HepG2 (cell line): ENCODE results near the gene HSD17B11. TPM values are rescaled to one million over a fixed set of nuclear protein-coding genes. Genes with fewer than 3 reads are reported as not detected.

Experiments
- ATAC-seq: fragments of 200-7000 bp; cut with Tn5 transposase; 3 replicates; pipeline ENCODE4 v1.9.1; 2020; ENCODE audit warnings: mild to moderate bottlenecking, moderate library complexity
- BruUV-seq: library from RNA; stranded (reverse); fragments of 400-500 nt; replicated peaks from 2 replicates; lab custom pipeline; 2021; lab: Mats Ljungman, UMichigan
- CTCF ChIA-PET: fragments of 300-600 bp; formaldehyde crosslinking; extraction: SDS; loops from one replicate; lab custom pipeline; 2021; ENCODE audit warnings: low total read pairs, inconsistent platforms, low intra/inter-chr PET ratio; lab: Yijun Ruan, JAX
- POLR2A ChIA-PET: fragments of 350-600 bp; sonication (Branson Sonifier 250); formaldehyde crosslinking; loops from one replicate; lab custom pipeline; 2020; ENCODE audit warnings: antibody characterized with exemption, inconsistent platforms; lab: Yijun Ruan, JAX
- DNase-seq: peaks from one replicate; pipeline ENCODE4 v3.0.0-alpha.2; 2015; ENCODE audit warnings: low spot score
- FAIRE-seq: peaks from 3 replicates; lab custom pipeline; 2011; peaks lifted over from hg19 to GRCh38; lab: Jason Lieb, UNC
- H2AFZ ChIP-seq: one replicate; pipeline ENCODE4 v1.6.1; 2011; ENCODE audit warnings: low read length, inconsistent platforms
- H3K27ac ChIP-seq: fragments of 300-600 bp; 3 replicates; pipeline ENCODE4 v1.8.0; 2011; ENCODE audit warnings: mixed run types, mild to moderate bottlenecking, mixed read lengths, low read length, inconsistent platforms; ENCODE audit not compliant: insufficient read depth; ENCODE audit errors: extremely low read length
- H3K27me3 ChIP-seq, 2 experiments: fragments of 200-600 bp in 1 of 2; 2 replicates in 1 of 2; 3 replicates in 1 of 2; pipeline versions ENCODE4 v1.6.0 to v1.8.0; 2011; ENCODE audit warnings: low read length in 2 of 2, mild to moderate bottlenecking in 2 of 2, moderate library complexity in 2 of 2, inconsistent platforms in 1 of 2; ENCODE audit not compliant: insufficient read depth in 2 of 2, control insufficient read depth in 1 of 2
- H3K36me3 ChIP-seq, 2 experiments: fragments of 200-600 bp in 1 of 2; replicated peaks in 1 of 2; 2 replicates in 1 of 2; 3 replicates in 1 of 2; pipeline versions ENCODE4 v1.5.1 to v1.8.0; 2011; ENCODE audit warnings: low read length in 2 of 2, inconsistent platforms in 1 of 2; ENCODE audit not compliant: insufficient read depth in 2 of 2, control insufficient read depth in 1 of 2
- H3K4me1 ChIP-seq: 2 replicates; pipeline ENCODE4 v1.5.1; 2012; ENCODE audit warnings: low read length, inconsistent platforms; ENCODE audit not compliant: insufficient read depth
- H3K4me2 ChIP-seq: 2 replicates; pipeline ENCODE4 v1.6.0; 2011; ENCODE audit warnings: low read depth, low read length, inconsistent platforms
- H3K4me3 ChIP-seq, 3 experiments: fragments of 200-600 bp in 1 of 3; sonication (generic), shearing (Covaris generic) in 1 of 3; replicated peaks in 1 of 3; 2 replicates each; pipeline ENCODE4 v1.5.1; 2011 to 2016; ENCODE audit warnings: low read length in 3 of 3, inconsistent platforms in 2 of 3, low read depth in 2 of 3, mild to moderate bottlenecking in 2 of 3, control low read depth in 1 of 3, mixed read lengths in 1 of 3; ENCODE audit not compliant: insufficient read depth in 1 of 3
- H3K79me2 ChIP-seq: one replicate; pipeline ENCODE4 v1.6.1; 2011; ENCODE audit warnings: low read length, inconsistent platforms; ENCODE audit not compliant: insufficient read depth
- H3K9ac ChIP-seq: 2 replicates; pipeline ENCODE4 v1.6.0; 2011; ENCODE audit warnings: mild to moderate bottlenecking, low read depth, low read length, inconsistent platforms; ENCODE audit not compliant: insufficient read depth
- H3K9me3 ChIP-seq: 2 replicates; pipeline ENCODE4 v1.5.1; 2012; ENCODE audit warnings: mild to moderate bottlenecking, low read length
- H4K20me1 ChIP-seq: 2 replicates; pipeline ENCODE4 v1.6.0; 2011; ENCODE audit warnings: inconsistent platforms, mild to moderate bottlenecking, low read length, moderate library complexity; ENCODE audit not compliant: insufficient read depth
- ELF3 ChIP-seq: IDR thresholded peaks from 2 replicates; pipeline ENCODE4 v1.6.1; 2016; ENCODE audit warnings: missing genetic modification reagents, missing compliant biosample characterization
- EZH2 ChIP-seq: conservative IDR thresholded peaks from 2 replicates; pipeline ENCODE4 v1.6.1; 2012; ENCODE audit warnings: mild to moderate bottlenecking, low read depth, low read length, moderate library complexity
- KLF13 ChIP-seq: sonication (generic); formaldehyde crosslinking; IDR thresholded peaks from 2 replicates; pipeline ENCODE4 v1.4.0; 2020; ENCODE audit warnings: mild to moderate bottlenecking, missing genetic modification reagents
- LCORL ChIP-seq, 2 experiments: fragments of 450-650 bp in 1 of 2; sonication (generic) in 1 of 2; formaldehyde crosslinking in 1 of 2; IDR thresholded peaks; 2 replicates each; pipeline versions ENCODE4 v1.5.0 to v1.6.1; 2017 to 2020; ENCODE audit warnings: antibody characterized with exemption in 1 of 2, missing genetic modification reagents in 1 of 2
- MIER2 ChIP-seq: IDR thresholded peaks from 2 replicates; pipeline ENCODE4 v1.6.1; 2016; ENCODE audit warnings: missing biosample characterization, missing genetic modification reagents
- MTERF4 ChIP-seq: sonication (generic); formaldehyde crosslinking; IDR thresholded peaks from 2 replicates; pipeline ENCODE4 v1.8.0; 2023; ENCODE audit warnings: mild to moderate bottlenecking, missing genetic modification reagents
- USF2 ChIP-seq, 2 experiments: sonication (generic) in 1 of 2; formaldehyde crosslinking in 1 of 2; IDR thresholded peaks; 2 replicates each; pipeline versions ENCODE4 v1.5.1 to v1.6.1; 2011 to 2020; ENCODE audit warnings: borderline replicate concordance in 1 of 2, low read depth in 1 of 2, low read length in 1 of 2, mild to moderate bottlenecking in 1 of 2, missing genetic modification reagents in 1 of 2, moderate library complexity in 1 of 2
- ZNF30 ChIP-seq: sonication (generic); formaldehyde crosslinking; IDR thresholded peaks from 2 replicates; pipeline ENCODE4 v1.5.0; 2020; ENCODE audit warnings: mild to moderate bottlenecking, missing genetic modification reagents
- ZNF547 ChIP-seq: sonication (generic); formaldehyde crosslinking; IDR thresholded peaks from 2 replicates; pipeline ENCODE4 v1.5.1; 2020; ENCODE audit warnings: mild to moderate bottlenecking, missing genetic modification reagents
- ZNF703 ChIP-seq: sonication (generic); formaldehyde crosslinking; IDR thresholded peaks from 2 replicates; pipeline ENCODE4 v1.5.1; 2020; ENCODE audit warnings: missing genetic modification reagents, mild to moderate bottlenecking, moderate library complexity, borderline replicate concordance
- ZSCAN22 ChIP-seq: sonication (generic); formaldehyde crosslinking; IDR thresholded peaks from 2 replicates; pipeline ENCODE4 v1.4.0; 2020; ENCODE audit warnings: mild to moderate bottlenecking, missing genetic modification reagents
- WGBS: methylation state at CpG from one replicate; pipeline ENCODE4 v1.1.6; 2017; ENCODE audit warnings: low lambda C conversion rate; 5-methylcytosine and 5-hydroxymethylcytosine counted together
- in situ Hi-C: cut with HindIII; loops from 2 replicates; pipeline ENCODE4 v1.10.0; 2017; ENCODE audit warnings: low pct_unique_long_range_greater_than_20kb; ENCODE audit not compliant: extremely low pct_ligation_motif_present
- intact Hi-C: fragments of 100-400 bp; cut with micrococcal nuclease; formaldehyde crosslinking; loops from one replicate; pipeline ENCODE4 v1.10.0; 2022; ENCODE audit not compliant: unreplicated experiment
- polyA plus RNA-seq, 8 experiments: library from polyadenylated mRNA; depleted of rRNA in 3 of 8; stranded (reverse) in 7 of 8; unstranded in 1 of 8; fragments of >200 nt; fragmentation: Illumina TruSeq in 4 of 8; extraction: Trizol in 4 of 8; gene quantifications; 2 replicates each; pipeline versions ENCODE4 v1.2.1 to v1.2.3, GENCODE V29; 2011 to 2016; ENCODE audit warnings: low read depth in 4 of 8, missing spikeins in 1 of 8, mixed read lengths in 1 of 8; ENCODE audit not compliant: insufficient read depth in 1 of 8
- total RNA-seq, 5 experiments: library from RNA; depleted of rRNA; stranded (reverse); fragments of >200 nt; fragmentation: Illumina TruSeq; extraction: Trizol; gene quantifications; 2 replicates each; pipeline ENCODE4 v1.2.3, GENCODE V29; 2016; ENCODE audit warnings: low read depth in 1 of 5
- TF ChIP-seq, protein P1 (sequence below): sonication (generic); formaldehyde crosslinking; IDR thresholded peaks from 2 replicates; pipeline ENCODE4 v1.9.0; 2021; ENCODE audit warnings: missing genetic modification reagents, mild to moderate bottlenecking, borderline replicate concordance

HSD17B11 gene
- total and polyA plus RNA-seq, 2 of the 13 experiments (the other 11 are each of a cell fraction or from before 2014, with no cell fraction given), result 121 to 158 TPM

DNA sequence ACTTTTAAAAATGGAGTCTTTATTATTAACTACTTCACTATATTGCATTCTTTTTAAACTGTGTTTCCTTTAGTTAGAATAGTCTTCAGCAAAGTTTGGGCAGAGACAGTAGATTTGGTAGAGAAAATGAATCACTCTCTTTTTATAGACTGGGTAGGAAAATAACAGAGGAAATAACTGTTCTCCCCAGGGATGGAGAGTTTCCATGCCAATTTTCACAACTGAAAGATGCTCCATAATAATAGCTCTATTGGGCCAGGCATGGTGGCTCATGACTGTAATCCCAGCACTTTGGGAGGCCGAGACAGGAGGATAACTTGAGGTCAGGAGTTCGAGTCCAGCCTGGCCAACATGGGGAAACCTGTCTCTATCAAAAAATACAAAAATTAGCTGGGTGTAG lies 81.4 kb downstream of the HSD17B11 start (continued):
- TF ChIP-seq MTERF4 (CRISPR knock-in tag), result no peak
- no peak for TF ChIP-seq KLF13
- TF ChIP-seq ZNF30 (CRISPR knock-in tag), result no peak

DNA sequence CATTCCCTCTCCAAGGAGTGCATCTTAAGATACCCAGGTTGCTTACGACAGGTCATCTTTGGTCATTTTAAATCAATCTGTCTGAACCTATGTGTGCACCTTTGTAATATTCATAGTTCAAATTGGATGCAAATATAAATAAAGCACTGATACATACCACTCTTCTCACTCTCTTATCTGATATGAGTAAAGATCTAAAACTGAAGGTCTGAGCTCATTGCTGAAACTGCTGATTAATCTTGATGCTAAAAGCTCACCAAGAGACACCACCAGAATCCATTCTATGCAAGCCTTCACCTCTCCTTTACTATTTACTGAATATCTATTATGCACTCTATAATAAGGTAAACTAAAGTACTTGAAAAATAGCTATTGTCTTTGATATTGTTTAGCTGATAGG lies 84.9 kb downstream of the HSD17B11 start:
- intact Hi-C loops (no loop called here), in situ Hi-C loops (no loop called here)
- WGBS, result 100% methylated on average over 1 of the region's 1 CpG
- DNase-seq, result no peak
- Histone ChIP-seq H3K4me1 (peaks cover 6% of the 10 kb centered on the region; the same call in 1 of the 2 replicates), H2AFZ (no peak overlapping the region), H3K4me3 (no peak overlapping the region), H3K4me2 (no peak overlapping the region), H3K9me3 (no peaks in the 10 kb centered on the region), H3K79me2 (no peaks in the 10 kb centered on the region), H3K27me3 (no peaks in the 10 kb centered on the region), H3K9ac (no peak overlapping the region), H3K36me3 (no peaks in the 10 kb centered on the region), H3K27ac (no peak overlapping the region), H4K20me1 (no peaks in the 10 kb centered on the region)
- POLR2A ChIA-PET, result no interaction called here
- TF ChIP-seq EZH2 (no peak), ZSCAN22 (CRISPR knock-in tag) (no peak)
- CTCF ChIA-PET, result no interaction called here
- no peak for ATAC-seq
- BruUV-seq, result no TSS peak
- FAIRE-seq, result no peak

- Histone ChIP-seq H2AFZ (no peak overlapping the region), H3K27ac (no peak overlapping the region), H3K9me3 (no peaks in the 10 kb centered on the region), H4K20me1 (no peaks in the 10 kb centered on the region), H3K27me3 (peaks cover 0 to 3% of the 10 kb centered on the region in 2 experiments; a peak in 1 of 5 replicates), H3K79me2 (no peaks in the 10 kb centered on the region), H3K36me3 (no peaks in the 10 kb centered on the region), H3K4me1 (peaks cover 6% of the 10 kb centered on the region; the same call in 1 of the 2 replicates), H3K4me3 (no peak overlapping the region), H3K9ac (no peak overlapping the region)
- WGBS, result 93% methylated on average over 7 of the region's 7 CpGs
- intact Hi-C loops, result no loop called here
- DNase-seq, result no peak
- ChIA-PET CTCF (no interaction called here), POLR2A (no interaction called here)
- BruUV-seq, result no TSS peak
- no peak for FAIRE-seq
- in situ Hi-C loops, result no loop called here
- TF ChIP-seq MIER2, result no peak
- no peak for TF ChIP-seq ZNF703
- TF ChIP-seq ELF3 (CRISPR knock-in tag), result no peak
- TF ChIP-seq LCORL (IDR thresholded peaks at IDR 0.05), result no peak
- no peak for TF ChIP-seq LCORL (CRISPR knock-in tag; IDR thresholded peaks at IDR 0.05)
- TF ChIP-seq USF2 (IDR thresholded peaks at IDR 0.05; ENCODE audit: low read depth, low read length), result no peak
- no peak for TF ChIP-seq USF2 (CRISPR knock-in tag; IDR thresholded peaks at IDR 0.05; ENCODE audit: borderline replicate concordance)
- TF ChIP-seq, protein P1, sequence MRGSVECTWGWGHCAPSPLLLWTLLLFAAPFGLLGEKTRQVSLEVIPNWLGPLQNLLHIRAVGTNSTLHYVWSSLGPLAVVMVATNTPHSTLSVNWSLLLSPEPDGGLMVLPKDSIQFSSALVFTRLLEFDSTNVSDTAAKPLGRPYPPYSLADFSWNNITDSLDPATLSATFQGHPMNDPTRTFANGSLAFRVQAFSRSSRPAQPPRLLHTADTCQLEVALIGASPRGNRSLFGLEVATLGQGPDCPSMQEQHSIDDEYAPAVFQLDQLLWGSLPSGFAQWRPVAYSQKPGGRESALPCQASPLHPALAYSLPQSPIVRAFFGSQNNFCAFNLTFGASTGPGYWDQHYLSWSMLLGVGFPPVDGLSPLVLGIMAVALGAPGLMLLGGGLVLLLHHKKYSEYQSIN (CRISPR knock-in tag), result no peak
- no peak for TF ChIP-seq ZNF547 (CRISPR knock-in tag)
- TF ChIP-seq, all 625 proteins: peak for 0
- no peak for ATAC-seq
- H3K4me2 ChIP-seq, result no peak overlapping the region
Measured at GRCh38 chr4:87305562-87305961, 85.4 kb downstream of the HSD17B11 start.
